HL-60/S4 (cell line): ENCODE results near the gene LRIG2.
"Not testable (repeated sequence)": the region's sequence is repeated elsewhere in the genome, so short reads cannot be mapped to it uniquely, and the experiment has no call there.

Experiments used
- in situ Hi-C: fragments of 300-500 bp; cut with MboI; formaldehyde crosslinking; loops from 2 replicates; pipeline ENCODE4 v1.14.3; 2022; ENCODE audit warnings: low sequenced_read_pairs

Gene LRIG2

DNA sequence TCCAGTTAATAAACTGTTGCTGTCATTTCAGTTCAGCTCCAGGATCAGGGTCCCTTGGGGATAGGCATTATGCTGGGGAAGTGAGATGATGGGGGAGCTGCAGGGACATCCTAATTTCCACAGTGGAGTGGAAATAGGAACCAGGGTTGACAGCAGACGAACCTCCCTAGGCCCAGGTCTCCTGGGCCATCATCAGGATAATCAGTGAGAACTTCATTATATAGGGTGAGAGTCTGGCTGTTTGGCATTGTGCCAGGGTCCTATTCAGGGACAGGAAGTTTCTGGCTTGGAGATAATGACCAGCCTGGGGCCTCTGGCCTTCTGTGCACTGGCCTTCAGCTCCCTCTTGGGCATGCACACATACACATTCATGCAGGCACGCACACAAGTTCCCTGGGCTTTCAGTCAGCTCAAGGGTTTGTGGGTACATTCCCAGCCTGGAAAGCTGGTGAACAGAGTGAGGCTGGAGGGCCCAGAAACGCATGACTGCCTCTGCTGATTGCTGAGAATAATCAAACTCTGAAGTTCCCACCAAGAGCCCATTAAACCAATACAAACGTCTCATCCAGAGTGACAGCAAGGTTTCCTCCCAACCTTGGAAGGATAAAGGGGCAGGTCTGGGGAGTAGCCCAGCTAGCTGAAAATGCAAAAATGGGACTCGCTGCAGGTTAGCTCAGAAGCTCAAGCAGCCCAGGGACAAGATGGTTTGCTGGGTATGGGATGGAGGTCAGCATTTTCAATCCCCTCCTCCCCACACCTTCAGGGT is 13.9 kb upstream of the LRIG2 start:
- in situ Hi-C loops, result no loop called here

DNA sequence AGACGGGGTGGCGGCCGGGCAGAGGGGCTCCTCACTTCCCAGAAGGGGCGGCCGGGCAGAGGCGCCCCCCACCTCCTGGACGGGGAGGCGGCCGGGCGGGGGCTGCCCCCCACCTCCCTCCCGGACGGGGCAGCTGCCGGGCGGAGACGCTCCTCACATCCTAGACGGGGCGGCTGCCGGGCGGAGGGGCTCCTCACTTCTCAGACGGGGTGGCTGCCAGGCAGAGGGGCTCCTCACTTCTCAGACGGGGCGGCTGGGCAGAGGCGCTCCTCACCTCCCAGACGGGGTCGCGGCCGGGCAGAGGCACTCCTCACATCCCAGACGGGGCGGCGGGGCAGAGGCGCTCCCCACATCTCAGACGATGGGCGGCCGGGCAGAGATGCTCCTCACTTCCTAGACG is 9.5 kb upstream of the LRIG2 start:
- in situ Hi-C loops, result not testable (repeated sequence)

GRCh38 chr1:113072141-113072756 is 749 bp upstream of the LRIG2 start:
- in situ Hi-C loops, result no loop called here

DNA sequence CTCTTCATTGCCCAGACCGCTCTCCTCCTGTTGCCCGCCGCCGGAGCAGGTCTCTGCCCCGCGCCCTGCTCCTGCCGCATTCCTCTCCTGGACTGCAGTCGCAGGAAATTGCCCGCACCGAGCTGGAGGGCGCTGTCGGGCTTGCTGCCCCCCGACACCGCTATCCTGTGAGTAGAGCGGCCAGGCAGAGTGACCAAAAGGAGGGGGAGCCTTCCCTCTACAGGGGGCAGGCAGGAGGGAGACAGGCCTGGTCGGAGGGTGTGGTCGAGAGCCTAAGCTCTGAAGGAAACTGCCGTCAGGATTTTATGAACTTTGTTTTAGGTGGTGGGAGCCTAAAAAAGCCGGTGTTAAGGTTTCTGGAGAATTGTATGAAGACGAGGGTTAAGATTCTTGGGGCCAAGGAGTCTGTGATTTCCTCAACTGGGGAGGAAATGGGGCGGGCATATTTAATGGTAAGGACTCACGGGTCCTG is 517 bp downstream of the LRIG2 start:
- in situ Hi-C loops, result no loop called here

DNA sequence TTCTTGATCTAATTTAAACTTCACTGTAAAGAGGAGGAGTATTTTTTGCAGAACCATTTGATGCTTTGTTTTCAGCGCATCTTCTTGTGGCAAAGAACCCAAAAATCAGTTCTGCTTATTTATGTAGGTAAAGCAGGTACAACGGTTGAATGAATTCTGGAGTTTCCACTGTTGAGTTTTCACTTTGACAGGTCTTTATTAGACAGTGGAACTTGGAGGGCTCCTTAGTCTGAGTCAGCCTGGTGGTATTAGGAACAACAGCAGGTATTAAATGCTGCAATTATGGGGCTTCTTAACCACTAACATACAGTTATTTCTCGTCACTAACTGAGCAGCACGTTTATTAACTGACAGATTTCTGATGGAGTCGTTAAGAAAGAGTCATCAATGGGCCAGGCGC is 1.2 kb downstream of the LRIG2 start:
- in situ Hi-C loops, result no loop called here

DNA sequence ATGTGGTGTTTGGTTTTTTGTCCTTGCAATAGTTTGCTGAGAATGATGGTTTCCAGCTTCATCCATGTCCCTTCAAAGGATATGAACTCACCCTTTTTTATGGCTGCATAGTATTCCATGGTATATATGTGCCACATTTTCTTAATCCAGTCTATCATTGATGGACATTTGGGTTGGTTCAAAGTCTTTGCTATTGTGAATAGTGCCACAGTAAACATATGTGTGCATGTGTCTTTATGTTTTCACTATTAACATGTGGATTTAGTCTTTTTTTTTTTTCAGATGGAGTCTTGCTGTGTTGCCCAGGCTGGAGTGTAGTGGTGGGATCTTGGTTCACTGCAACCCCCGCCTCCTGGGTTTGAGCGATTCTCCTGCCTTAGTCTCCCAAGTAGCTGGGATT is 5.0 kb downstream of the LRIG2 start:
- in situ Hi-C loops, result not testable (repeated sequence)

GRCh38 chr1:113086541-113086940 is 13.5 kb downstream of the LRIG2 start:
- in situ Hi-C loops, result no loop called here

- in situ Hi-C loops, result no loop called here
Observed at GRCh38 chr1:113088972-113089371, 16.0 kb downstream of the LRIG2 start.

DNA sequence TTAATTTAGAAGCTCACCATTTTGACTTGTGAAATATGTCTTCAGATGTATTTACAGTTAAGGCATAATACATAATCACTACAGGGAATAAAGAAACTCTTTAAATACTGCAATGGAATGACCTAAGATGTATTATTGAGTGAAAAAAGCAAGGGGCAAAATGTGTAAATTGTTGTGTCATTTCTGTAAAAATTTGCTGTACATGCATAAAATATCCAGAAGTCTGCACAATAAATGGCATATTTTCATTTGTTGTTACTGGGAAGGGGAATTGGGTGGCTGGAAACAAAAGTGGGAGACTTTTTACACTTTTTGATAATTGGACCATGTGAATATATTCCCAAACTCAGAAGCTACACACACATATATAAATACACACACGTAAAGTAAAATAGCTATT is 17.1 kb downstream of the LRIG2 start:
- in situ Hi-C loops, result no loop called here

DNA sequence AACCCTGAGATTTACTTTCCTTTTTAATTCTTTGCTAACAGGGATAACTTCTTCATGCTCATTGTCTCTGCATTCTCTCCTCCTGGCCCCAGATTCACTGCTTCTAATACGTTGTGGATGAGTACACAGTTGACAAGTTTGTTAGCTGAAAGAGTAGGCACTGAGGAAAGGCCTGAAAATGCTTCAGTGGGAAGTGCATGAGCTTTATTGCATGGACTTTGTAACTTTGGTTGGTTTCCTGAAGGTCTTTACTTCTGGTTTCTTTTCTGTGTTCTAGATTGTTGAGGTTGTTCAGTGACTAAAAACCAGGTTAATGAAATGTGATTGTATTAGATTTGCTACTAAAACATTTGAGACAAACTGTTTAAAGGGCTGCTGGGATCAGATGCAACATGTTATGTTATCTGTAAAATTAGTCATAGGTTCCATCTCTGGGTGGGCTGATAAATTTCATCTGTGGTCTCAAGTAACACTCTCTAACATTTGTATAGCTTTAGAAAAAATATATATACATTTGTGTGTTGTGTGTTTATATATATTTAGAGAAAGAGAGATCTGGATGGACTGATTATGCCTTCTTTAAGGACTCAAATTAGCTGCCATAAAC is 19.1 kb downstream of the LRIG2 start:
- in situ Hi-C loops, result no loop called here

GRCh38 chr1:113094506-113094905 is 21.5 kb downstream of the LRIG2 start:
- in situ Hi-C loops, result no loop called here

DNA sequence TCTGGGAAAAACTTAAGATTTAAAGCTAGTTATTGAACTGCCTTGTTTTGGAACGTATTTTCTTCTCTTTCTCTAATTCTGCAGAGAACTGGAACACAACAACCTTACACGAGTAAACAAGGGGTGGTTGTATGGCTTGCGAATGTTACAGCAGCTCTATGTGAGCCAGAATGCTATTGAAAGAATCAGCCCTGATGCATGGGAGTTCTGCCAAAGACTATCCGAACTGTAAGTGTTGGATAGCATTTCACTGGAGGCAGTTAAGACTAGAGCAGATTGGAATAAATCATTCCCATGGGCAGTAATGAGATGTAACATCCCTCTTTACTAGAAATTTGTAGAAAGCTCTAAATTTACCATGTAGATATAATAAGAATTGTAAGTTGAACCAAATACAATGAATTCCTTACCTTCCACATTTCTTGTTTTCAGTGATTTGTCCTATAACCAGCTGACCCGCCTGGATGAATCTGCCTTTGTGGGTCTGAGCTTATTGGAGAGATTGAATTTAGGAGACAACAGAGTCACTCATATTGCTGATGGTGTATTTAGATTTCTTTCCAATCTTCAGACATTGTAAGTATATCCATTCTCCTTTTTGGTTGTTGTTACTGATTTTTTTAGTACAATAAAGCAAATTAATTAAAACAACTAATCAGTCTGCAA is 22.9 kb downstream of the LRIG2 start:
- in situ Hi-C loops, result no loop called here

GRCh38 chr1:113096493-113096892 is 23.5 kb downstream of the LRIG2 start:
- in situ Hi-C loops, result no loop called here

- in situ Hi-C loops, result no loop called here
Observed at GRCh38 chr1:113101588-113101987, 28.6 kb downstream of the LRIG2 start.

DNA sequence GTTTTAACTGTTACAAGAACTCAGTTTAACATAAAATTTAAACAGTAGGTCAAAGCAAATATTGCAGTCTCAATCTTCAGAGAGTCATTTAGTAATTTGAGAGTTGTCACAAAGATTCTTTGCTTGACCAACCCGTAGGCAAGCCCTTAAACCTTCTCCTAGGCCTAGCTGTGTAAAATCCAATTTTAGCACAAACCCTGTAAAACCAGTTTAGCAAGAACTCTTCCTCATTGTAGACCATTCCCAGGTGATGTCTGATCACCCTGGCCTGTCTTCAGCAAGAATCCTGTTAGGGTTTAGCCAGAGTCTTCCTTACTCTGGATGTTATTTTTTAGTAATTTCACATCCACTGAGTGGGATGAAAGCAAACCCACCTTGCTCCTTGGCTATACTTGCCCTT is 30.1 kb downstream of the LRIG2 start:
- in situ Hi-C loops, result no loop called here

DNA sequence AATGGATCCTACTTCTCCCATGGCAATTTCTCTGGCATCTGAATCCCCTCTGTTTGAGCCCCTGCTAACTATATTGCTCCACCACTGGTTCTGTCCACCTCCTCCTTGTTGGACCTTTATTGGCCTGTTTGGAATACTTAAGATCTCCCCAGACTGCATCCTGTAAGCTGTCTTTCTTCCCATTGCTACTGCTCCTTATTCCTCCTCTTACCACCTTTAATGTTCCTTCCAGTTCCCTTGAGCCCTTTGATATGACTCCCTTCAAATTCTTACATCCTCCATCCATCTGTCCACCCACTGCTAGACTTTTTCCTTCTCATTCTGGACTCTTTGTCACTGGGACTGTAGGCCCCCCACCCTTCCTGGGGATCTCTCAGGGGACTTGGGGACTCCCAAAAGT is 31.0 kb downstream of the LRIG2 start:
- in situ Hi-C loops, result no loop called here

GRCh38 chr1:113106910-113107309 is 33.9 kb downstream of the LRIG2 start:
- in situ Hi-C loops, result no loop called here

DNA sequence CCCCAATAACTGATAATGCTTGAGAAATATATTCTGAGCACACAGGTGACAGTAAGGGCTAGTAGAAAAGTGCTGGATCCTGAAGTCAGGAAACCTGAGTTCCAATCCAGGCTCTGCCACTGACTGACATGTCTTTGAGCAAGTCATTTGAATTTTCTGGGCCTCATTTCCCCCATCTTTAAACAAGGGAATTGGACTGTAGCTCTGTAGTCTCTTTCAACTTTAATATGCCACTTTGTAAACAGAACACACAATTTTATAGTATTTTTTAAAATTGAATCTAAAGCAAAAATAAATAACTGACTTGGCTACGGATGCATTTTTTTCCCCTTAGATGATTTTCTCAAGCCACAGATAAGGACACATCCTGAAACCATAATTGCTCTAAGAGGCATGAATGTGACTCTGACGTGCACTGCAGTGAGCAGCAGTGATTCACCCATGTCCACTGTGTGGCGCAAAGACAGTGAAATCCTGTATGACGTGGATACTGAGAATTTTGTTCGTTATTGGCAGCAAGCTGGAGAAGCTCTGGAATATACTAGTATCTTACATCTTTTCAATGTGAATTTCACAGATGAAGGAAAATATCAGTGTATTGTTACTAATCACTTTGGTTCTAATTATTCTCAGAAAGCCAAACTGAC is 37.0 kb downstream of the LRIG2 start:
- in situ Hi-C loops, result no loop called here

DNA sequence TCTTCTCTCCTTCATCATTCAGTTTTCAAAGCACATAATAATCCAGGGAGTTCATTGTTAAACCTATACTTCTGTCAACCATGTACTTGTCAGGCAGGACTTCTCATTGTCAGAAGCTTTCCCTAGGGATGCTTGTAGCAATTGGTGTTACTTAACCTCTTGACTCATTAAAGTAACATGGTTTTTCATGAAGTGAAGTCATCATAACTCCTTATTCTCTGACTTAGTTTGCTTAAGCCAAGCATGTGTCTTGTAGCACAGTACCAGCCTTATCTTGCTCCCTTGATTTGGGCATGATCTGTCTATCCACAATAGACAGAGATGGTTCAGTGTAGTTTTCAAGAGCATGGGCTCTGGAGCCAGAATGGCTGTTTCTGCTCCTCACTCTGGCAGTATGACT is 45.3 kb downstream of the LRIG2 start:
- in situ Hi-C loops, result no loop called here

GRCh38 chr1:113123737-113124136 is 50.7 kb downstream of the LRIG2 start:
- in situ Hi-C loops, result no loop called here

DNA sequence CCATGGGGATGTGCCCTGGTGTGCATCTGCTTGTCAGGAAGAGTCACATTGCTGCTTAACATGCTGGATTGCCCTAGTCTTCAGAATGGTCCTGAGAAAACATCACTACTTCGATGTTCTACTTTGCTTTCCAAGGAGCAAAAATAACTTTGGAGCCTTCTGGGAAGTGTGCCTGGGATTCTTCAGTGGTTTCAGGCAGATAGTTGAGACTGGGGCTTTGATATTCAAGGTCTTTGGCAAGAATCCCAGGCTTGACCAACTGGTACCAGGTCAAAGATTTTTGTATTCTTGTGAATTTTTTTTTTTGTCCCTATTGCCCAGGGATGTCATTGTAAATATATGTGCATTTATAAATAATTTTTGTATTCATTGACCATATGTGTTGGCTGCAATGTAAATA is 51.4 kb downstream of the LRIG2 start:
- in situ Hi-C loops, result no loop called here
